ENCODE results near the gene PPP1R14B. TPM values are rescaled to one million over a fixed set of nuclear protein-coding genes. Genes with fewer than 3 reads are reported as not detected.

Gene PPP1R14B
- total RNA-seq, 1 experiment from 2014 or later, result 1,496 TPM

DNA sequence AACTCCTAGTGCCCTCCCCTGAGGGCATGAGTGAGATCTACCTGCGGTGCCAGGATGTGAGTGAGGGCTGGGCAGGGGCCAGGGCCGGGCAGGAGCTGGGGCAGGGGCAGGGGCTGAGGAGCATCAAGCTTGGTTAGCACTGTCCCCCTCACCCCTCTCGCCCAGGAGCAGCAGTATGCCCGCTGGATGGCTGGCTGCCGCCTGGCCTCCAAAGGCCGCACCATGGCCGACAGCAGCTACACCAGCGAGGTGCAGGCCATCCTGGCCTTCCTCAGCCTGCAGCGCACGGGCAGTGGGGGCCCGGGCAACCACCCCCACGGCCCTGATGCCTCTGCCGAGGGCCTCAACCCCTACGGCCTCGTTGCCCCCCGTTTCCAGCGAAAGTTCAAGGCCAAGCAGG lies 26.5 kb downstream of the PPP1R14B start:
- no peak for ATAC-seq
- no peaks in the 10 kb centered on the region for H3K79me2 ChIP-seq (ENCODE audit: low read length)
- H3K4me2 ChIP-seq (ENCODE audit: low read length), result no peak overlapping the region
- no peaks in the 10 kb centered on the region for H3K9me3 ChIP-seq (ENCODE audit: low read length)
- no peak overlapping the region for H3K9ac ChIP-seq (ENCODE audit: low read length)
- intact Hi-C loops (cut with micrococcal nuclease), result no loop called here
- ChIA-PET POLR2A (ENCODE audit: unreplicated experiment) (no interaction called here), CTCF (no interaction called here)
- no peaks in the 10 kb centered on the region for H3K27me3 ChIP-seq (ENCODE audit: low read length)
- H2AFZ ChIP-seq (ENCODE audit: low read length), result no peak overlapping the region
- no peak overlapping the region for H3K4me3 ChIP-seq (ENCODE audit: low read length)
- no peaks in the 10 kb centered on the region for H4K20me1 ChIP-seq (ENCODE audit: low read length)
- peaks cover 10% of the 10 kb centered on the region for H3K4me1 ChIP-seq (ENCODE audit: insufficient read depth, low read length)
- BruUV-seq (replicated peaks), result no TSS peak
- H3K27ac ChIP-seq (ENCODE audit: low read length), result no peak overlapping the region
- DNase-seq, result no peak
- no peaks in the 10 kb centered on the region for H3K9me2 ChIP-seq (replicated peaks; ENCODE audit: low read length)
- H3K36me3 ChIP-seq (ENCODE audit: low read depth, low read length), result 0 out of 2 replicates have a peak, but pooled peaks cover 3% of the 10 kb centered on the region
- TF ChIP-seq, protein P1, sequence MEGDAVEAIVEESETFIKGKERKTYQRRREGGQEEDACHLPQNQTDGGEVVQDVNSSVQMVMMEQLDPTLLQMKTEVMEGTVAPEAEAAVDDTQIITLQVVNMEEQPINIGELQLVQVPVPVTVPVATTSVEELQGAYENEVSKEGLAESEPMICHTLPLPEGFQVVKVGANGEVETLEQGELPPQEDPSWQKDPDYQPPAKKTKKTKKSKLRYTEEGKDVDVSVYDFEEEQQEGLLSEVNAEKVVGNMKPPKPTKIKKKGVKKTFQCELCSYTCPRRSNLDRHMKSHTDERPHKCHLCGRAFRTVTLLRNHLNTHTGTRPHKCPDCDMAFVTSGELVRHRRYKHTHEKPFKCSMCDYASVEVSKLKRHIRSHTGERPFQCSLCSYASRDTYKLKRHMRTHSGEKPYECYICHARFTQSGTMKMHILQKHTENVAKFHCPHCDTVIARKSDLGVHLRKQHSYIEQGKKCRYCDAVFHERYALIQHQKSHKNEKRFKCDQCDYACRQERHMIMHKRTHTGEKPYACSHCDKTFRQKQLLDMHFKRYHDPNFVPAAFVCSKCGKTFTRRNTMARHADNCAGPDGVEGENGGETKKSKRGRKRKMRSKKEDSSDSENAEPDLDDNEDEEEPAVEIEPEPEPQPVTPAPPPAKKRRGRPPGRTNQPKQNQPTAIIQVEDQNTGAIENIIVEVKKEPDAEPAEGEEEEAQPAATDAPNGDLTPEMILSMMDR (conservative IDR thresholded peaks at IDR 0.05; ENCODE audit: low read depth, low read length), result no peak
- TF ChIP-seq EZH2 (IDR thresholded peaks at IDR 0.05; ENCODE audit: low read length, unreplicated experiment), result no peak
- no peak for TF ChIP-seq EZH2phosphoT487 (IDR thresholded peaks at IDR 0.05; ENCODE audit: borderline replicate concordance, low read length)
- H3F3A ChIP-seq (ENCODE audit: low read length, unreplicated experiment), result no peaks in the 10 kb centered on the region

GRCh38 chr11:64219755-64220154 lies 27.0 kb downstream of the PPP1R14B start:
- DNase-seq (no peak), ATAC-seq (no peak)
- Histone ChIP-seq H3K4me1 (ENCODE audit: insufficient read depth, low read length) (peaks cover 8% of the 10 kb centered on the region), H2AFZ (ENCODE audit: low read length) (no peak overlapping the region), H3K27me3 (ENCODE audit: low read length) (no peaks in the 10 kb centered on the region), H4K20me1 (ENCODE audit: low read length) (no peaks in the 10 kb centered on the region), H3K27ac (ENCODE audit: low read length) (no peak overlapping the region), H3K4me3 (ENCODE audit: low read length) (no peak overlapping the region), H3F3A (ENCODE audit: low read length, unreplicated experiment) (no peaks in the 10 kb centered on the region), H3K9me3 (ENCODE audit: low read length) (no peaks in the 10 kb centered on the region), H3K9me2 (replicated peaks; ENCODE audit: low read length) (no peaks in the 10 kb centered on the region), H3K79me2 (ENCODE audit: low read length) (no peaks in the 10 kb centered on the region), H3K9ac (ENCODE audit: low read length) (no peak overlapping the region), H3K4me2 (ENCODE audit: low read length) (no peak overlapping the region), H3K36me3 (ENCODE audit: low read depth, low read length) (0 out of 2 replicates have a peak, but pooled peaks cover 3% of the 10 kb centered on the region)
- POLR2A ChIA-PET (ENCODE audit: unreplicated experiment), result no interaction called here
- TF ChIP-seq, protein P1 (conservative IDR thresholded peaks at IDR 0.05; ENCODE audit: low read depth, low read length), result no peak
- TF ChIP-seq EZH2 (IDR thresholded peaks at IDR 0.05; ENCODE audit: low read length, unreplicated experiment) (no peak), EZH2phosphoT487 (IDR thresholded peaks at IDR 0.05; ENCODE audit: borderline replicate concordance, low read length) (no peak)
- no TSS peak for BruUV-seq (replicated peaks)
- intact Hi-C loops (cut with micrococcal nuclease), result no loop called here
- CTCF ChIA-PET, result no interaction called here

GRCh38 chr11:64219354-64219684 lies 27.4 kb downstream of the PPP1R14B start:
- Histone ChIP-seq H3K27ac (ENCODE audit: low read length) (no peak overlapping the region), H3K27me3 (ENCODE audit: low read length) (no peaks in the 10 kb centered on the region), H3K4me2 (ENCODE audit: low read length) (no peak overlapping the region), H2AFZ (ENCODE audit: low read length) (no peak overlapping the region), H3K36me3 (ENCODE audit: low read depth, low read length) (0 out of 2 replicates have a peak, but pooled peaks cover 3% of the 10 kb centered on the region), H3K4me3 (ENCODE audit: low read length) (no peak overlapping the region), H3K4me1 (ENCODE audit: insufficient read depth, low read length) (peaks cover 6% of the 10 kb centered on the region), H3K9me3 (ENCODE audit: low read length) (no peaks in the 10 kb centered on the region), H3K9ac (ENCODE audit: low read length) (no peak overlapping the region), H3F3A (ENCODE audit: low read length, unreplicated experiment) (peaks cover 2% of the 10 kb centered on the region), H3K79me2 (ENCODE audit: low read length) (no peaks in the 10 kb centered on the region), H3K9me2 (replicated peaks; ENCODE audit: low read length) (no peaks in the 10 kb centered on the region), H4K20me1 (ENCODE audit: low read length) (no peaks in the 10 kb centered on the region)
- ChIA-PET POLR2A (ENCODE audit: unreplicated experiment) (no interaction called here), CTCF (no interaction called here)
- no peak for DNase-seq
- TF ChIP-seq EZH2phosphoT487 (IDR thresholded peaks at IDR 0.05; ENCODE audit: borderline replicate concordance, low read length), result no peak
- TF ChIP-seq, protein P1 (conservative IDR thresholded peaks at IDR 0.05; ENCODE audit: low read depth, low read length), result no peak
- no peak for TF ChIP-seq EZH2 (IDR thresholded peaks at IDR 0.05; ENCODE audit: low read length, unreplicated experiment)
- no peak for ATAC-seq
- BruUV-seq (replicated peaks), result no TSS peak
- intact Hi-C loops (cut with micrococcal nuclease), result no loop called here
